MM.1S (cell line): ENCODE results near the gene TPPP2.
A peak's percentile ranks its signal among the peaks of the same experiment; 100 is the strongest.
"Not testable (repeated sequence)": the region's sequence is repeated elsewhere in the genome, so short reads cannot be mapped to it uniquely, and the experiment has no call there.

Source experiments
- DNase-seq: peaks from one replicate; pipeline ENCODE4 v3.0.0-alpha.2; 2015
- H2AFZ ChIP-seq: fragments of 300-600 bp; sonication (generic); 2 replicates; pipeline ENCODE4 v1.6.0; 2016; ENCODE audit warnings: antibody characterized with exemption, low read length
- H3F3A ChIP-seq: fragments of 300-600 bp; sonication (generic); 2 replicates; pipeline ENCODE4 v1.6.1; 2016; ENCODE audit warnings: mild to moderate bottlenecking, antibody characterized with exemption, low read length, moderate library complexity, mixed read lengths; ENCODE audit not compliant: insufficient read depth
- H3K27ac ChIP-seq: fragments of 300-600 bp; sonication (generic); 2 replicates; pipeline ENCODE4 v1.5.1; 2016; ENCODE audit warnings: mild to moderate bottlenecking, low read length
- H3K27me3 ChIP-seq: fragments of 300-600 bp; sonication (generic); replicated peaks from 2 replicates; pipeline ENCODE4 v1.6.0; 2016; ENCODE audit warnings: low read length; ENCODE audit not compliant: insufficient read depth
- H3K36me3 ChIP-seq: fragments of 300-600 bp; sonication (generic); replicated peaks from 2 replicates; pipeline ENCODE4 v1.6.1; 2016; ENCODE audit warnings: mild to moderate bottlenecking, low read length, mixed read lengths; ENCODE audit not compliant: insufficient read depth
- H3K4me1 ChIP-seq: fragments of 300-600 bp; sonication (generic); 2 replicates; pipeline ENCODE4 v1.6.1; 2016; ENCODE audit warnings: low read length, mixed read lengths
- H3K4me2 ChIP-seq: fragments of 300-600 bp; sonication (generic); 2 replicates; pipeline ENCODE4 v1.6.0; 2016; ENCODE audit warnings: low read depth, low read length
- H3K4me3 ChIP-seq: fragments of 300-600 bp; sonication (generic); 2 replicates; pipeline ENCODE4 v1.5.1; 2016; ENCODE audit warnings: low read length, mixed read lengths
- H3K79me2 ChIP-seq: fragments of 300-600 bp; sonication (generic); 2 replicates; pipeline ENCODE4 v1.6.1; 2016; ENCODE audit warnings: mixed run types, low read length, mixed read lengths
- H3K9ac ChIP-seq: fragments of 300-600 bp; sonication (generic); 2 replicates; pipeline ENCODE4 v1.6.1; 2016; ENCODE audit warnings: low read length, mixed read lengths
- H3K9me2 ChIP-seq: fragments of 300-600 bp; sonication (generic); replicated peaks from 2 replicates; pipeline ENCODE4 v1.6.1; 2016; ENCODE audit warnings: mild to moderate bottlenecking, low read length, mixed read lengths; ENCODE audit not compliant: insufficient read depth
- H3K9me3 ChIP-seq: fragments of 300-600 bp; sonication (generic); replicated peaks from 2 replicates; pipeline ENCODE4 v1.6.1; 2016; ENCODE audit warnings: mild to moderate bottlenecking, low read length, mixed read lengths; ENCODE audit not compliant: insufficient read depth
- H4K20me1 ChIP-seq: fragments of 300-600 bp; sonication (generic); 2 replicates; pipeline ENCODE4 v1.6.1; 2016; ENCODE audit warnings: mild to moderate bottlenecking, low read length, moderate library complexity, mixed read lengths; ENCODE audit not compliant: insufficient read depth
- EZH2 ChIP-seq: fragments of 300-600 bp; sonication (generic); optimal IDR thresholded peaks from 2 replicates; pipeline ENCODE3; 2017; ENCODE audit warnings: low read depth, mild to moderate bottlenecking, antibody characterized with exemption, low read length, mixed read lengths
- EZH2phosphoT487 ChIP-seq: fragments of 300-600 bp; sonication (generic); IDR thresholded peaks from 2 replicates; pipeline ENCODE4 v1.6.1; 2018; ENCODE audit warnings: antibody characterized with exemption, low read length
- TF ChIP-seq, protein P1 (sequence below): fragments of 300-600 bp; sonication (generic); IDR thresholded peaks from 2 replicates; pipeline ENCODE4 v1.5.1; 2016; ENCODE audit warnings: antibody characterized with exemption, low read length, mixed read lengths

TPPP2 gene

DNA sequence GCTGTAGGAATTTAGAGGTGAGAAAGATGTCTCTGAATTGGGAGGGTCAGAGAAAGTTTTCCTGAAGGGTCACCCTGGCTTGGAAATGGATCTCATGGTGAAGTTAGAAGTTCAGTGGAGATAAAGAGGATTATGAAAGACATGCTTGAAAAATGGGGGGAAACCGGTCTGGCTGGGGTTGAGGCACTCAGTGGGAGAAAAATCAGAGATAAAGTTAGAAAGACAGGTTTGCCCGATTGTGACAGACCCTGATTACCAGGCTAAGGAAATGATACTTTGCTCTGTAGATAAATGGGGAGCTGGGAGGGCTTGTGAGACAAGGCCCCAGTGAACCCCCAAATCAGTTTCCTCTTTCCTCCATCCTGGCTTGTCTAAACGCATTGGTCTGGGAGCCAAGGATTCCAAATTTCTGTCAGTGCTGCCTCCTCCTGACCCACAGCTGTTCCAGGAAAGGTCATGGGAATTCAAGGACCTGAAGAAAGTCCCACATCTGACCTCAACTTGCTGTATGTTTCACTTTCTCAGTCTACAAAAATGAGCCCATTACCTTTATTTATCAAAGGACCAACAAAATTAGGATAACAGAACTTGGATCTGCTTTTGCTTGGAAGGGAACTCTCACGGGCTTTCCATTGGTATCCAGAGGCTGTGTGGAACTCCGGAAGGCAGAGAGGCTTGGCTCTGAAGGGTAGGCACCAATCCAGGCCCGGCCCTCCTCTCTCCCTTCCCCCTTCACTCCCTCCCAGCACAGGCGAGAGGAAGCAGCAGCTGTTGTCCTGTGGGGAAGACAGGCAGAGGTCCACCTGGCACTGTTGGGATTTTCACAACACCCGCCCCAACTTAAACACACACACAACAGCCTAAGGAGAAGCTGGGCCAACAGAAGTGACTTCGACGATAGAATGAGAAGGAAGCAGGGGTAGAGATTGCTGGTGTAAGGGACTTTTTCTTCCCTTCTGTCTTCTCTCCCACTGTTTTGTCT is 8.7 kb downstream of the TPPP2 start:
- no peaks in the 10 kb centered on the region for H3K9me3 ChIP-seq
- H3K4me3 ChIP-seq = no peak overlapping the region
- TF ChIP-seq, protein P1, sequence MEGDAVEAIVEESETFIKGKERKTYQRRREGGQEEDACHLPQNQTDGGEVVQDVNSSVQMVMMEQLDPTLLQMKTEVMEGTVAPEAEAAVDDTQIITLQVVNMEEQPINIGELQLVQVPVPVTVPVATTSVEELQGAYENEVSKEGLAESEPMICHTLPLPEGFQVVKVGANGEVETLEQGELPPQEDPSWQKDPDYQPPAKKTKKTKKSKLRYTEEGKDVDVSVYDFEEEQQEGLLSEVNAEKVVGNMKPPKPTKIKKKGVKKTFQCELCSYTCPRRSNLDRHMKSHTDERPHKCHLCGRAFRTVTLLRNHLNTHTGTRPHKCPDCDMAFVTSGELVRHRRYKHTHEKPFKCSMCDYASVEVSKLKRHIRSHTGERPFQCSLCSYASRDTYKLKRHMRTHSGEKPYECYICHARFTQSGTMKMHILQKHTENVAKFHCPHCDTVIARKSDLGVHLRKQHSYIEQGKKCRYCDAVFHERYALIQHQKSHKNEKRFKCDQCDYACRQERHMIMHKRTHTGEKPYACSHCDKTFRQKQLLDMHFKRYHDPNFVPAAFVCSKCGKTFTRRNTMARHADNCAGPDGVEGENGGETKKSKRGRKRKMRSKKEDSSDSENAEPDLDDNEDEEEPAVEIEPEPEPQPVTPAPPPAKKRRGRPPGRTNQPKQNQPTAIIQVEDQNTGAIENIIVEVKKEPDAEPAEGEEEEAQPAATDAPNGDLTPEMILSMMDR = no peak
- TF ChIP-seq EZH2 (no peak), EZH2phosphoT487 (no peak)
- no peaks in the 10 kb centered on the region for H3F3A ChIP-seq
- no peak overlapping the region for H3K27ac ChIP-seq
- no peak overlapping the region for H2AFZ ChIP-seq
- H3K79me2 ChIP-seq = no peaks in the 10 kb centered on the region
- H3K9me2 ChIP-seq = no peaks in the 10 kb centered on the region
- H4K20me1 ChIP-seq = no peaks in the 10 kb centered on the region
- no peak overlapping the region for H3K4me2 ChIP-seq
- no peaks in the 10 kb centered on the region for H3K4me1 ChIP-seq
- no peak overlapping the region for H3K9ac ChIP-seq
- no peaks in the 10 kb centered on the region for H3K36me3 ChIP-seq
- DNase-seq = no peak
- no peaks in the 10 kb centered on the region for H3K27me3 ChIP-seq

- no peaks in the 10 kb centered on the region for H3K4me1 ChIP-seq
- H4K20me1 ChIP-seq = no peaks in the 10 kb centered on the region
- H2AFZ ChIP-seq = no peak overlapping the region
- no peak overlapping the region for H3K4me2 ChIP-seq
- H3K27ac ChIP-seq = no peak overlapping the region
- H3F3A ChIP-seq = no peaks in the 10 kb centered on the region
- no peaks in the 10 kb centered on the region for H3K9me3 ChIP-seq
- no peak overlapping the region for H3K9ac ChIP-seq
- no peaks in the 10 kb centered on the region for H3K27me3 ChIP-seq
- peak; percentile 27 for DNase-seq
- TF ChIP-seq EZH2 (no peak), EZH2phosphoT487 (no peak)
- TF ChIP-seq, protein P1 = peak; percentile 42
- H3K79me2 ChIP-seq = no peaks in the 10 kb centered on the region
- H3K36me3 ChIP-seq = no peaks in the 10 kb centered on the region
- H3K4me3 ChIP-seq = no peak overlapping the region
- H3K9me2 ChIP-seq = no peaks in the 10 kb centered on the region
These were observed 9.8 kb downstream of the TPPP2 start for GRCh38 chr14:21039585-21040369.

DNA sequence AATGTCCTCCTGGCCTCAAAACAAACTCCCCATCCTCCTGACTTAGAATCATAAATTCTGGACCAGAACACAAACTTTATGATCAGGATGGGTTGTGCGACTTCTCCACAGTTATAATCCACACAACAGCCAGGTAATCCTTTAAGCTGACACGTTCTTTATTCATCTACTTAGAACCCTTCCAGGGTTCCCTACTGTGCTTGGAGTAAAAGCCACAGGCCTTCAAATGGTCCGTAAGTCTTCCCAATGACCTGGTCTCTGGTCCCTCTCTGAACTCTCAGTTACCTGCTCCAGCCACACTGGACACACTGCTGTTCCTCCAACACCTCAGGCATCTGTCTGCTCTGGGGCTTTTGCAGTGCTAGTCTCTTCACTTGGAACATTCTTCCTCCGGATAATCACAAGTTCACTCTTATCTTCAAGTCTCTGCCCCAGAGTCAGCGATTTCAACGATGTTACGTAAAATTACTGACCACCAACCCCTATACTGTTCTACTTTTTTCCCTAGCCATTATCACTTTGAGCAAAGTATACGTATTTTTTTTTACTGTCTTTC is 10.4 kb downstream of the TPPP2 start:
- TF ChIP-seq EZH2phosphoT487 (no peak), EZH2 (no peak)
- TF ChIP-seq, protein P1 = no peak
- Histone ChIP-seq H3K4me2 (no peak overlapping the region), H3K9ac (no peak overlapping the region), H3K9me2 (no peaks in the 10 kb centered on the region), H3K9me3 (no peaks in the 10 kb centered on the region), H4K20me1 (no peaks in the 10 kb centered on the region), H2AFZ (no peak overlapping the region), H3K27ac (no peak overlapping the region), H3K4me1 (no peaks in the 10 kb centered on the region), H3K4me3 (no peak overlapping the region), H3F3A (no peaks in the 10 kb centered on the region), H3K36me3 (no peaks in the 10 kb centered on the region), H3K79me2 (no peaks in the 10 kb centered on the region), H3K27me3 (no peaks in the 10 kb centered on the region)
- DNase-seq = no peak

DNA sequence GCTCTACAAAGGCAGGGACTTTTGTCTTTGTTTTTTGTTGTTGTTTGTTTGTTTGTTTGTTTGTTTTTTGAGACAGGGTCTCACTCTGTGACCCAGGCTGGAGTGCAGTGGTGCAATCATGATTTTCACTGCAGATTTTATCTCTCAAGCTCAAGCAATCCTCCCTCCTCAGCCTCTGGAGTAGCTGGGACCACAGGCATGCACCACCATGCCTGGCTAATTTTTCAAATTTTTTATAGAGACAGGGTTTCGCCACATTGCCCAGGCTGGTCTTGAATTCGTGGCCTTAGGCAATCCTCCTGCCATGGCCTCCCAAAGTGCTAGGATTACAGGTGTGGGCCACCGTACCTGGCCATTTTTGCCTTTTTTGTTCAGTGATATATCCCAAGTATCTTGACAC is 10.9 kb downstream of the TPPP2 start:
- not testable (repeated sequence) for H3K4me1 ChIP-seq, H4K20me1 ChIP-seq, H3K9me2 ChIP-seq, H3K4me2 ChIP-seq, H3K27me3 ChIP-seq, H3F3A ChIP-seq, H3K79me2 ChIP-seq, H3K9ac ChIP-seq, H3K27ac ChIP-seq, H3K9me3 ChIP-seq, H3K4me3 ChIP-seq, H3K36me3 ChIP-seq, DNase-seq, H2AFZ ChIP-seq
